Stimulated activated CD4-positive, alpha-beta T cell treated with anti-CD3 and anti-CD28 coated beads, TNF-alpha, amount 100 ng/mL, for 24 hours (primary cell): ENCODE measurements around the gene SIL1.

Source experiments
- DNase-seq, 3 experiments: peaks; one replicate each; pipeline ENCODE4 v3.0.0-alpha.2; 2020; ENCODE audit warnings: low read depth in 3 of 3

Gene SIL1

DNA sequence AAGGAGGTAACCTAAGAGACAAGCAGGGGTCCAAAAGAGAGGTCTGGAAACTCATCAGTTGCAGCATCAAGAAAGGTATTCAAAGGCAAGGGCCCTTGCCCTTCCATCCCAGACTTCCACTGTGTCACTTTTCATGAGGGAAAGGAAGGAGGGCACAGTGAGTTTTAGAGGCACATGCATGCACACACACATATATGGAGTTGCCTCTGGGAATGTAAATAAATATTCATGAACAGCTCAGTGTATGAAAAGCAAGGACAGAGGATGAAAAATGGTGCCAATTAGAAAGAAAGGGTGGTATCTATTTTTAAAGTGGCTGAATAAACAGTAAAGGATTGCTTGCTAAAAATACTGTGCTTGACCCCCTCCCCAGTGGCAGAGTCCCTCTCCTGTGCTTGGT lies 217.7 kb downstream of the SIL1 start:
- DNase-seq: no peak

DNA sequence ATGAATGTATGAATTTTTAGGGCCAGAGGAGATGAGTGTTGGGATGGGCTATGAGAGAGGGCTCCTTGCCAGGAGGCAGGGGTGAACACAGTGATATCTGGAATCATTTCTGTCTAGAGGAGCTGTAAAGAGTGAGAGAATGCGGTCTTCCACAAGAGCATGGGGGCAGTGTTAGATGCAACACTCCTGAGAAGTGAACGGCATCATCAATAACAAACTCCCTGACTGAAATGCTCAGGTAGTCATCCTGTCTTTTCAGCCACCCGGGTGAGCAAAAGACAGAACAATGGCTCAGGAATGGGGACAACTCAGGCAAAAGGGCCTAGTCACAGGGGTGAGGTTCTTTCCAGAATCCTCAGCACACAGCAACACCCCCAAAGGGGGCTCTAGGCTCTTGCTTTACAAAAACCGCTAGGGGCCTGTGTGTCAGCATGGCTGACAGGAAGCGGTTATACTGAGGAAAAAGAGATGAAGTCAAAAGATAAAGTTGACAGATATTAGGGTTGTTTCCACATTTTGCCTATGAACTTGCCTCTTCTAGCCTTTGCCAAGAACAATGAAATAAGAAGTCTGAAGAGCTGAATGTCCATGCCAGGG lies 218.4 kb downstream of the SIL1 start:
- DNase-seq: peak in 1 of 3 experiments; percentile 12

DNA sequence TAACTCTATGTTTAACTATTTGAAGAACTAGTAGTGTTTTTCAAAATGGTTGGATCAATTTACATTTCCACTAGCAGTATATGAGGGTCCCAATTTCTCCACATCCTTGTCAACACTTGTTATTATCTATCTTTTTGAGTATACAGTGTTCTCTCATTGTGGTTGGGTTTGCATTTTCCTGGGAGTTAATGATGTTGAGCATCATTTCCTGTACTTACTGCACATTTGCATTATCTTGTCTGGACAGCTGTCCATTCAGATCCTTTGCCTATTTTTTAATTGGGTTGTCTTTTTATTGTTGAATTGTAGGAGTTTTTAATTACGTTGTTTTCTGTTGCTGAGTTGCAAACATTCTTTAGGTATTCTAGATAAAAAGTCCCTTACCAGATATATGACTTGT lies 219.6 kb downstream of the SIL1 start:
- no peak for DNase-seq

DNA sequence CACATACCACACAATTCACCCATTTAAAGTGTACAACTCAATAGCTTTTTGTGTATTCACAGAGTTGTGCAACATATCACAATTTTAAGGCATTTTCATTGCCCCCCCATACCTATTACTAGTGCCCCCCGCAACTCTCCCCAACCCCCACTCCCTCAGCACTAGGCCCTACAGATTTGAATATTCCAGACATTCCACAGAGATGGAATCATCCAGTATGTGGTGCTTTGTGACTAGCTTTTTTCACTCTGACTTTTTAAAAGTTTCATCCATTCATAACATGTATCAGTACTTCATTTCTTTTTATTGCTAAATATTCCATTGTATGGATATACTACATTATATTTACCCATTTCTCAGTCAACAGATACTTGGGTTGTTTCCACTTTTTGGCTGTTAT lies 220.1 kb downstream of the SIL1 start:
- no peak for DNase-seq

DNA sequence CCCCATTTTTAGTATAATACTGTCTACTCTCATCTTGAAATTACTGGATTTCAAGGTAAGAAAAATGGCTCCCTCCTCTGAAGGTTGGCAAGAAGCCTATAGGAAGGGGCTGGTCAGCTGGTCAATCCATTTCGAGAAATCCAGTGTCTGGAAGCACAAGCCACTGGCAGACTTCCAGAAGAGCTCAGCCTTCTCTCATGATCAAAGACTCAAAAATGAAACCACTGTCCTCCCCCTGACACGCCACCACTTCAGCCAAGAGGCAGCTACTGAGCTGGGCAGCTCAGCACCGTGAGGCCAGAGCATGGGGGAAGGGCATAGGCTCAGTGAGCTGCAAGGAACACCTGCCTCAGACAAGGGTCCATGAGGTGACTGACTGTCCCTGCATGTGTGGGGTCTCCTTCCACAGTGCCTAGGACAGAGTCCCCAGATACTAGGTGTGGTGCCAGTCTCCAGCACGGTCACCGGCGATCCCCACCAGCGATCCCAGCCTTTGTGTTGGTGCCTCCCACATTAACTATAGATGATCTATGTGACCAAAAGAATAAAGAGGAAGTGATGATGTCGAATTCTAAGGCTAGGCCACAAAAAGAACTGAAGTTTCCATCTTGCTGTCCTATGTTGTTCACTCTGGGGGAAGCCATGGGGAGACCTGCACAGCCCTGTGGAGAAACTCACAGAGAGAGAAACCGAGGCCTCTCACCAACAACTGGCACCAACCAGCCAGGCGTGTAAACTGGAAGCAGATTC lies 222.9 kb downstream of the SIL1 start:
- DNase-seq: no peak

DNA sequence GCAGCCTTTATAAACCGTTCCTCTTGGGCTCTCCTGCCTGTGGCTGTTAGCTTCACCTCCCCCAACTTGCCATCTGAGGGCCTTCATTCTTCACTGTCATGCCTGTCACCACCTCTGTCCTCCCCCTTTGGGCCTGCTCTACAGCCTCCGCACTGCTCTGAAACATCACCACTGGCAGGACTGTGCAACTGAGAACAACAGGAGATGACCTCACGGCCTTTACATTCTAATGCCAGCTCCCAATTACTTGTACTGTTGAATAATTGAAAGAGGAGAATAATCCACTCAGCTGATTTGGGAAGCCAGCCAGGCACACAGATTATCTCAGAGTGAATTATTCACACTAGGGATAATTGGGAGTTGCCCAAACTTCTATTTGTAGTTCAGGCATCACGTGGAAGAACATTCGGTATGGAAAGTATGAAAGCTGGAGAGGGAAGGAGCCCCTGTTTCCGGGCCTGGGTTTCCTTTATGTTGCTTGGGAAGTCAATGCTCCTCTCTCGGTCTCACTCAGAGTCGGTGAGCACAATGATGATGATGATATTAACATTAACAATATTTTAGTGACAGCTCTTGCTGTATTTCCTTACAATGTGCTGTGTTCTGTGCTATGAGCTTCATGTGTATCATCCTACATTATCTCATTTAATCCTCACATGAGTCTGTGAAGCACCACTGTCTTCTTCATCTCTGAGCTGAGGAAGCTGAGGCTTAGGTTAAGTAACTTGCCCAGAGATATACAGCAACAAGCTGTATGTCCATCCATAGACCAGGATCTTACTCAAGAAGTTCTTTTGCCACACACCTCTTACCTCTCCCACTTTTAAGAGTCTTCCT lies 223.7 kb downstream of the SIL1 start:
- DNase-seq: no peak

DNA sequence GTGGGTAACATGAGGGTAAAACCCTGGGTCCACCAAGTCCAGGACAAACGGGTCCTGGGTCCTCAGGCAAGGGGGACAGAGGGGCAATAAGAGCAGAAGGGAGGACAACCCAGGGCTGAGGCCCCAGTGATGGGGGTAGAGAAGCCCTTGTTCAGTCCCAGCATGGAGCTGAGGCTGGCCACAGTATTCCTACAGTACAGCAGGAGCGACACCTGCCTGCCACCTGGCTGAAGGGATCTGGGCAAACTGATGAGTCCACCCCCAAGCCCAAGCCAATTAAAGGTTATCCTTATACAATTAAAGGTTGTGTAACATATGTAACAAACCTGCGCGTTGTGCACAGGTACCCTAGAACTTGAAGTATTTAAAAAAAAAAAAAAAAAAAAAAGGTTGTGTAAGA lies 225.3 kb downstream of the SIL1 start:
- DNase-seq: no peak

DNA sequence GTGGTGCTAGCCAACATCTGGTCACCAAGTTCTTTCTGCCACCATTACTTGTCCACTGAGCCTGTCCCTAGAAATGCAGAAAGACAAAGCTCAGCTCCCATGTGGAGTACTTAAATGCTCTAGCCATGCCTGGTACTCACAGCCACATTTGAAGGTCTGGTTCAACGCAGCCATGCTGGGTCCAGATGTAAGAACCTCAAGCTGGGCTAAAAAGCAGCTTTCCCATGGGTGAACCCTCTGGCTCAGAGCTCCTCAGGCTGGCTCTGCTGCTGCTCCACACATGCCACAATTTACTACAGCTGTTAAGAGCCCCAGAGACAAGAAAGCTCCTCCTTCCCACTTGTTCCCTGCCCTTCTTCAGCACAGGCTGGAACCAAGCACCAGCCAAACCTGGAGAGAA lies 225.9 kb downstream of the SIL1 start:
- no peak for DNase-seq

DNA sequence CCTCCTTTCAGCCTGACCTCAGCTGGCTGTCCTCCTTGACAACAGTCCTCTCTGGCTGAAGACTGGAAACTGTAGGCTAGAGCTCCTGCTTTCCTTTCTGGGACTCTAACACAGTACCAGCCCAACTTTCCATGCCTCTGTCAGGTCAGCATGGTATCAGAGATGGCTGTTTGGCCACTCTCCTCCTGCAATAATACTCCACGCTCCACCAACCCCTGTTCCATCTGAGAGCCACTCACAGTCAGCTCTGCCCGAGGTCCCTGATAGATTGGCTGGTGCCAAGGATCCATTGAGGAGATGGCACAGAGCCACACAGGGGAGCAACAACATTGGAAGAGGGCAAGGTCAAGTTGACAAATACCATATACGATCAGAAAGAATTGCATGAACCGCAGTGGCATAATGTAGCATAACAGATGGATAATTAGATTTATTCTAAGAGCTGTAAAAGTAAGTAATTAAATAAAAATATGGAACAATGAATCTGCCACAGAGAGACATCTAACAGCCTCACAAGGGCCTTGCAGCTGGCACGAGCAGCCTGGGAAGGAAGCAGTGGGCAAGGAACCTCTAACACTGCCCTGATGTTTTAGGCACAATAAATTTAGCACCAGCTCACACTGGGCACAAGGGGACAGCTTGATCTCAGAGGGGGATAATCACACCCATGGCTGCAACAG lies 228.7 kb downstream of the SIL1 start:
- DNase-seq: no peak

DNA sequence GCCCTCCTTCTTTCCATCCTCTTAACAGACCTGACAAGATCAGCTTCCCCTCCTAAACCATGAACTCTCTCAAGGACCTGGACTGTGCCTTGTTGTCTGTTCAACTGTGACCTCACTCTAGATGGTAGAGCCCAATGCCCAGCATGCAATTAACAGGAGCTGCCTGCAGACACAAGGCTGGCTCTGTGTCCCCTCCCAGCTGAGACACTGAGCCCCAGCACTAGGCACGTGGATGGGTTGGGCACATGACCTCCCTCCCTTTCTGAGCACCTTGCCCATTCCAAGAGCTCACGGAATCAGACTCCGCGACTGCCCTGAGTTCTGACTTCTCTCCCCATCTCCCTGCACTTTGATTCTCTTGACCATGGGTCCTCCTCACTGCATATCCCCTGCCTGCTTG lies 229.6 kb downstream of the SIL1 start:
- DNase-seq: no peak

DNA sequence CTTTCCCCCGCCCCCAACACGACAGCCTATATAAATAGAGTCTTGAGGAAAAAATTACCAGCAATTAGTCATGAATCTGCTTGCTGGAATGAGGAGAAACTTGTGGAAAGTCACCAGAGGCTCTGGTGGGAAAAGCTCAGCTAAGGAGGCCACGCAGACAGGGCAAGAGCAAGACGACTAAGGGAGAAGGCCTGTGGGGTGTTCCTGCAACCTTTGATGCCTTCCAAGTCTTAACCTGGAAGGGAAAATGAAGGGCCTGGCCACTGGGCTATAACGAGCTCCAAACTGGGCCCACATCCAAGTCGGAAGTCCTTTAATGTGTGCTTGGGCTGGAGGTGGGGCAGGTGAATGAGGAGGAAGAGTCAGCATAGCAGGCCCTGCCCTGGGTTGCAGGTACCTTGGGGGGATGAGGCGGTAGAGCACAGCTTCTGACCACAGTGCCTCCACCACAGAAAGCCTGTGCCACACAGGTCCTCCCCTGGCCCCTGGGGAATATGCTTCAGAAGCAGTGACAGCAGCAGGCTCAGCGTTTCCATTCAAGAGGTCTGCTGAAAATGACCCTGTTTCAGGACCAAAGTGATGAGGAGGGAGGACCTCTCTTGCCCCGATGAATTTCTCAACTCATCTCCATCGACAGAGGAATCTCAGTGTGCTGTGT lies 230.2 kb downstream of the SIL1 start:
- DNase-seq: no peak

DNA sequence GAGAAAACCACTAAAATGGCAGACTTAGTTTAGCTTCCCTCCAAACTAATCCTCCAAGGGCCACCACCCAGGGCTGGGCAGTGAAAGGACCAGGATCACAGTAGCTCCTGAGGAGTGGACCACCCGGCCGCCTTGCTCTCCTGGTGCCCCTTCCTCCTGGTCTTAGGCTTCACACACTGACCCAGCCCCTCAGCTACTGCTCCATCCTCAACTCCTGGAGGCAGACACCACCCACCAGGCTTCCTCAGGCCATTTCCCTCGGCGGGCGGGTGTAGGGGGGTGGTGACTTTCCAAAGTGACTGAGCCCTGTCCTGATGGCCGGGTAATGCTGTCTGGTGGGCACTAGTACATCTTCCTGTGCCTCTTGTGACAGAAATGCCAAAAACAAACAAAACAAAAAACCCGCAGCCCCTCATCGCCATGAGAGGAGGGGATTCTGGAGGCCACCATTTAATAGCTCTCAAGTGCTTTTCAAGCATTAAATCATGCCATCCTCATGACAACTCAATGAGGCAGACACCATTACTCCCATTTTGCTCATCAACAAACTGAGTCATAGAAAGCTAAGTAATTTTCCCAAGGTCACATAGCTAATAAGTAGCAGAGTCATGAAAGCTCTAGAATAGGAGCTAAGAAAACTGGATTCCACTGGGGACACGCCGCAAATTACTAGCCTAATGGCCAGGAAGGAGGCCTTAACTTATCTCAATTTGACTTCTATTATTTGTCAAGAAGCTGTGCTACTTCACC lies 231.8 kb downstream of the SIL1 start:
- DNase-seq: no peak

DNA sequence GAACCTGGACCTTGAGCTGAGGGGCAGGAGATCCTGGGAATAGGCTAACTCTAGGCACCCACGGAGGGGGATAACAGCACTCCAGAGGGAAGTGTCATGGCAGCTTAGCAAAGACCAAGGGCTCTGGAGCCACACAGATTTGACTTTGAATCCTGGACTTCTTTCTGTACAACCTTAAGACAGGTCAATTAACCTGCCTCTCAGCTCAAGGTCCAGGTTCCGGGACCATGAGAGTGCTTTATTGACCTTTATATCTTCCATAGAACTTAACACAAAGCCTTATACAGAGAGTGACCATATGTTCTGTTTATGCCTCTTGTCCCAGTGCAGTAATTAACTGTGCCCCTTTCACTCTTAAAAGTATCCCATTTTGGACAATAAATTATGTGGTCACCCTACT lies 232.5 kb downstream of the SIL1 start:
- no peak for DNase-seq

DNA sequence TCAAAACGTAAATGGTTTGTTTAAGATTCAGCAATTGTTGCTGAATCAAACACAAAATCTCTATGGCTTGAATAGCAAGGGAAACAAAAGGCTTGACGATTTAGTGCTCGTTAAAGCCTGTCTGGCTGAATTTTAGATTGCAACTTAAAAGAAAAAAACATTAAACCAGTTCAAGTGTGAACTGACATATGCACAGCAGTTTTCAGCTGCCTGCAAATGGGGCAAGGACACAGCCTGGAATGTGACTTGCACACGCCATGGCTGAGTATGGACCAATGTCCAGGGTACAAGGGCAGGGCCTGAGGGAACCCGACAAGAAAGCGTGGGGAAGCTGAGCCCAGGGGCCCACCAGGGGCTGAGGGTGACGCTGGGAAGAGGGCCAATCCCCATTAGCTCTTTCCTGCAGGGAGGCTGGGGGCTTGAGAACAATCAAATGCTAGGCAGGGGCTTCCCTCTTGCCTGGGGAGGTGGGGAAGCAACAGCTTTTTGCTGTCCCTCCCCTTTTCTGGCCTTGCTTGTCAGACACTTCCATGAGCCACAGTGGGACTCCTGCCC lies 233.4 kb downstream of the SIL1 start:
- no peak for DNase-seq

DNA sequence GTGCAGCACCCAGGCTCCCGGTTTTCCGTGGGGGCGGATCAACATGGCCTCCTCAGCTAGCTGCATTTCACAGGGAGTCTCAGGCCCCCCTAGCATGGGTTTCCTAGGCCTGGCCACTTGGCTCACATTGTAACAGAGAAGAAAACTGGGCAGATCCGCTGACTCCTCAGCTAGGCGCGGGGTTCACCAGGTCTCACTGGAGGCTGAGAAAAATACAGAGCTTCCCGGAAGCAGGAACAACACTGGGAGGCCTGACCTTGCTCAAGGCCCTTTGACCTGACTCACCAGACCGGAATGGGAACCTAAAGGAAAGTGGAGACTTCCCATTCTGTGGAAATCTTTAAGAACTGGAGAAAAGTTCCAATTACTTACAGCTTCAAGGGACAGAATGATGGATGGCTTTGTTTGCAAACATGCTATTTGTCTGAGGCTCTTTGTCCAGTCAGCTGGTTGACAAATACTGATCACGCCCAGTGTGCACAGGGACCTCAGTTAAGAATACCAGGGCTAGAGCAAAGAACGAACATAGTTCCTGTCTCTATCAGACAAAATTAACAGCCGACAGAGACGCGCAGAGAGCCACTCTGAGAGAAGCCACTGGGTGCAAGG lies 234.3 kb downstream of the SIL1 start:
- DNase-seq: no peak

DNA sequence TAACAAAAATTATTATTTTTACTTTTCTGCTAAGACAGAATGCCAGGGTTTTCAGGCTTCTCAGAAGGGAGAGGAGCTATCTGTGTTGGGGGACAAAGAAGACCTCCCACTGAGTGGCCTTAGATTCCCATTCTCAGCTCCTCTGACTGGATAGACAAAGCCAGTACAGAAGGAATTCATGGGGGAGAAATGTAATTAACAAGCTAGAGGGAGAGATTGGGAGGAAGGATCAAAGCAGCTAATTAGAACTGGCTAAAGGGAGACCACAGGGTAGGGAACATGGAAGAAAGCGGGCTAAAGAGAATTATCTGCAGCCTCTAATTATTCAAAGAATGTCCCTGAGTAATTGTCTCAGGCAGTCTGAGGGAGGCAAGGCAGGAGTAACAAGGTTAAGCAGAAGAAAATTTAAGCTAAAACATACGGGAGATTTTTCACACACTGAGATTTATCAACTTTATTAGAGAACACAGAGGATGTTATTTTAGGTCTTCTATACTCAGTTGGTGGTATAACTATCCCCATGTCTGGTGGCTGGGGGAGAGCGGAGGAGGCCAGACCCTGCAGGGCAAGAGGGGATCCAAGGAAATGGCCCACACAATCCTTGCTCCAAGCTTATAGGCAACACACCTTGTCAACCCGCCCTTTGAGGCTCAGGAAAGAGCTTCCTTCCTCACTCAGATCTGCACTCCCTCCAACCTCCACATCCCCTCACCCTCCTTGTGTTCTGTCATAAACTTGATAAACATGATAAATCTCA lies 235.4 kb downstream of the SIL1 start:
- DNase-seq: no peak

DNA sequence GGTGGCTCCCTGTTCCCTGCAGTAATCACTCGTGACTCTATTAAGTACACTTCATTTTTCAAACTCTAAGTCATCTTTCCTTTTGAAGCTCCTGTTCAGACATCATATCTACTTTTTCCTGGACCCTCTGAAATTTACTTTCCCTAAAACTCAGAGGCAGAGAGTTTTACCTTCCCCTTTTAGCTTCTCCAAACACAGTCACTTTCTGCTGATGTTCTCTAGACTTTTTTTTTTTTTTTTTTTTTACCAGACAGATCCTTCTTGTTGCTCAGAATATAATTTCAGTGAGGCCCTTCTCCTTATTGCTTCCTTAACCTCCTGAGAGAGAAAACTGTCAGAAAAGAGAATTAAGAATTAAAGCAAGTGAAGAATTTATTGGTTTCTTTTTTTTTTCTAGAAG lies 236.4 kb downstream of the SIL1 start:
- DNase-seq: no peak

DNA sequence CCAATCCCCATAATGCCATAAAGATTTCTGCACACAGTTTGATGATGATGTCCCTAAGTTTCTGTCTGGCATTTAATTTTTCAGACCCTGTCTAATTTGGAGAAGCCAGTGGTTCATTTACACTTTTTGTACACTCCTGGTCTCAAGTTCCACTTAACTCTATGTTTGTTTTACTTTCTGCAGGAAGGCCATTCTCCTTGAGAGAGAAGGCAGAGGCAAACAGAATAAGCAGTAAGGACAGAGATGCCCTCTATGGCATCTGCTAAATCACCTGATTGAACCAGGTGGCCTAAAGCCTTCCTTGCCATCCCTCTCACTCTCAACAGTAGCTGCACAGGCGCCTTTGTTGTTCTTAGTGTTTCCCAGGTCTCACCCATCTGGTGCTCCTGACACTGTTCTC lies 236.9 kb downstream of the SIL1 start:
- DNase-seq: no peak

DNA sequence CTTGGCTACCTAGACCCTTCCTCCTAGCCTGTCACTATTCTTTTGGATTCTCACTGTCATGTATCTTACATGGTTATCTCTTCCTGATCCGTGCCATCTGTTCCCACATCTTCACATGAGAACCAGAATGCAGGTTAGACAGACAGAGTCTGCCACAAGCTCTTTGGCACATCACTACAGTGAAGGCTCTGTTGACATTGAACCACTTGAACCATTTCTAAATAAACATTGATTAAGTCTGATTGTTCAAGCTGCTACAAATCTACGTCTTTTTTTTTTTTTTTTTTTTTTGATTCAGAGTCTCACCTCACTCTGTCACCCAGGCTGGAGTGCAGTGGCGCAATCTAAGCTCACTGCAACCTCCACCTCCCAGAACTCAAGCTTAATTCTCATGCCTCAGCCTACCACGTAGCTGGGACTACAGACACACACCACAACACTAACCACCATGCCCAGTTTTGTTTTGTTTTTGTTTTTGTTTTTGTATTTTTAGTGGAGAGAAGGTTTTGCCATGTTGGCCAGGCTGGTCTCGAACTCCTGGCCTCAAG lies 237.9 kb downstream of the SIL1 start:
- DNase-seq: no peak
